PC-3 (cell line): Measurements from ENCODE around the gene KMT2E.

Experiments
- EZH2 ChIP-seq: fragments of 300-600 bp; sonication (generic); IDR thresholded peaks from one replicate; pipeline ENCODE4 v1.6.1; 2017; ENCODE audit warnings: antibody characterized with exemption, mild to moderate bottlenecking, low read length; ENCODE audit not compliant: unreplicated experiment
- TF ChIP-seq, protein P1 (sequence below): fragments of 300-600 bp; sonication (generic); conservative IDR thresholded peaks from 2 replicates; pipeline ENCODE4 v1.5.1; 2017; ENCODE audit warnings: antibody characterized with exemption, low read depth, mild to moderate bottlenecking, low read length

DNA sequence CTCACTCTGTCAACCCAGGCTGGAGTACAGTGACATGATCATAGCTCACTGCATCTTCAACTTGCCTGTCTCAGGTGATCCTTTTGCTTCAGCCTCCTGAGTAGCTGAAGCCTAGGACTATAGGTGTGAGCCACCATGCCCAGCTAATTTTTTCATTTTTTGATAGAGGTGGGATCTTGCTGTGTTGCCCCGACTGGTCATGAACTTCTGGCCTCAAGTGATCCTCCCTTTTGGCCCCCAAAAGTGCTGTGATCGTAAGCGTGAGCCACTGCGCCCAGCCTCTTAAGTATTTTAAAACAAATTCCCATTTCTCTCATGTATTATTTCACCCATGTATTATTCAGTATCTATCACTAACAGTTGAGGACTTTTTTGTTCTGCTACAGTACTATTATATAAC is 43.5 kb downstream of the KMT2E start:
- TF ChIP-seq, protein P1, sequence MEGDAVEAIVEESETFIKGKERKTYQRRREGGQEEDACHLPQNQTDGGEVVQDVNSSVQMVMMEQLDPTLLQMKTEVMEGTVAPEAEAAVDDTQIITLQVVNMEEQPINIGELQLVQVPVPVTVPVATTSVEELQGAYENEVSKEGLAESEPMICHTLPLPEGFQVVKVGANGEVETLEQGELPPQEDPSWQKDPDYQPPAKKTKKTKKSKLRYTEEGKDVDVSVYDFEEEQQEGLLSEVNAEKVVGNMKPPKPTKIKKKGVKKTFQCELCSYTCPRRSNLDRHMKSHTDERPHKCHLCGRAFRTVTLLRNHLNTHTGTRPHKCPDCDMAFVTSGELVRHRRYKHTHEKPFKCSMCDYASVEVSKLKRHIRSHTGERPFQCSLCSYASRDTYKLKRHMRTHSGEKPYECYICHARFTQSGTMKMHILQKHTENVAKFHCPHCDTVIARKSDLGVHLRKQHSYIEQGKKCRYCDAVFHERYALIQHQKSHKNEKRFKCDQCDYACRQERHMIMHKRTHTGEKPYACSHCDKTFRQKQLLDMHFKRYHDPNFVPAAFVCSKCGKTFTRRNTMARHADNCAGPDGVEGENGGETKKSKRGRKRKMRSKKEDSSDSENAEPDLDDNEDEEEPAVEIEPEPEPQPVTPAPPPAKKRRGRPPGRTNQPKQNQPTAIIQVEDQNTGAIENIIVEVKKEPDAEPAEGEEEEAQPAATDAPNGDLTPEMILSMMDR = no peak
- no peak for TF ChIP-seq EZH2
